Nucleus accumbens (tissue), 56 donors: ENCODE data around the gene JPH4.

ENCODE experiments used
- DNase-seq, 56 donors: peaks; one replicate each; lab custom pipeline; 2025; lab: John Stamatoyannopoulos, UW

Gene JPH4

DNA sequence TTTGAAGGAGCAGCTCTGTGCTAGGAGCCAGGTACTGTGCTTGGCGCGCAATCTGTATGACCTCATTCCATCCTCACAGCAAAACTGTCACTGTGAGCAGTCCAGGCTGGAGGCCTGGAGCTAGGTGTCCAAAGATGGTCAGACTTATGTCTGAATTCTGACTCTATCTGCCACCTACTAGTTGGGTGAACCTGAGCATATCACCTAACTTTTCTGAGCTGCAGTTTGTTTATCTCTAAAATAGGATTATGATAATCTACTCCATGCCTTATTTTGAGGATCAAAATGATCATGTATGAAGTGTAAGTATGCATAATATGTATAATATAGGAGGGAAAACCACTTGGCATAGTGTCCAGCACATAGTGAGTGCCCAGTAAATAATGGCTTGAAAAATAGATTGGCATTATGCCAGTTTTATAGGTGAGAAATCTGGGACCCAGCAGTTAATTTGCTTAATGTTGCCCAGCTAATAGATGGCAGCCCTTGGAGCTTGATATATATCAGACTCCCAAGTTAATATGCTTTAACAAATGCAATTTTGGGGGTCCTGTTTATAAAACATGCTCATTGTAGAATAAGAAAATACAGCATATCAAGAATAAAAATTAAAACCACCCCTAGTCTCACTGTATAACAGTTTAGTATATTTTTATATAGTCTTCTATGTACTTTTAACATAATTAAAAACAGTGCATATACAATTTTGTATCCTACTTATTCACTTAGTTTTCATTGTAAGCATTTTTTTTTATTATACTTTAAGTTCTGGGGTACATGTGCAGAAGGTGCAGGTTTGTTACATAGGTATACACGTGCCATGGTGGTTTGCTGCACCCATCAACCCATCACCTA, 4.5 kb upstream of the JPH4 start:
- no peak for DNase-seq

DNA sequence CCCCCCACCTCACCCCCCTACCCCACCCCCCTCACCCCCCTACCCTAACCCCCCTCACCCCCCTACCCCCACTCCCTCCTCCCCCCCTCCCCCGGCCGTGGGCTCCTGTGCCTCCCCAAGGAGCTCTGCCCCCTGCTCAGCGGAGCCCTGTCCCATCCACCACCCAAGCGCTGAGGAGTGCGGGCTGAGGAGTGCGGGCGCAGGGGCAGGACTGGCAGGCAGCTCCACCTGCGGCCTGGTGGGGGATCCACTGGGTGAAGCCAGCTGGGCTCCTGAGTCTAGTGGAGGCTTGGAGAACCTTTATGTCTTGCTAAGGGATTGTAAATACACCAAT, 2.3 kb upstream of the JPH4 start:
- DNase-seq = no peak

DNA sequence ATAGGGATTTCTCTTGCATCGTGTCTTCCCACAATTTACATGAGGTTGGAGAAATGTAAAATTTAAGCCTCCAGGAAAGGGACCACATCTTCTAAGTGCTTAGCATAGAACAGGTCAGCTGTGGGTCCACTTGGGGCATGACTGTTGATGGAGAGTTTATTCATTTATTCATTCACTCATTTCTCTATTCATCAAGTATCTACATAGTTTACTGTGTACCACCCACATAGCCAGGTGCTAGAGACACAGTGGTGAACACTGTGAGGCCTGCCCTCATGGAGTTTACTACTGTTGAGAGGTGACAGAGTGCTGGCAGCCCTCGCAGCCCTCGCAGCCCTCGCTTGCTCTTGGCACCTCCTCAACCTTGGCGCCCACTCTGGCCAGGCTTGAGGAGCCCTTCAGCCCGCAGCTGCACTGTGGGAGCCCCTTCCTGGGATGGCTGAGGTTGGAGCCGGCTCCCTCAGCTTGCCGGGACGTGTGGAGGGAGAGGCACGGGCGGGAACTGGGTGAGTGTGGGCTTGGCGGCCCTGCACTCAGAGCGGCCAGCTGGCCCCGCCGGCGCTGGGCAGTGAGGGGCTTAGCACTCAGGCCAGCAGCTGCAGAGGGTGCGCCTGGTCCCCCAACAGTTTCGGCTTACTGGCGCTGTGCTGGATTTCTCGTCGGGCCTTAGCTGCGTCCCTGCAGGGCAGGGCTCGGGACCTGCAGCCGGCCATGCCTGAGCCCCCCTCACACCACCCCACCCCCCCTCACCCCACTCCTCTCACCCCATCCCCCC, 1.7 kb upstream of the JPH4 start:
- no peak for DNase-seq

DNA sequence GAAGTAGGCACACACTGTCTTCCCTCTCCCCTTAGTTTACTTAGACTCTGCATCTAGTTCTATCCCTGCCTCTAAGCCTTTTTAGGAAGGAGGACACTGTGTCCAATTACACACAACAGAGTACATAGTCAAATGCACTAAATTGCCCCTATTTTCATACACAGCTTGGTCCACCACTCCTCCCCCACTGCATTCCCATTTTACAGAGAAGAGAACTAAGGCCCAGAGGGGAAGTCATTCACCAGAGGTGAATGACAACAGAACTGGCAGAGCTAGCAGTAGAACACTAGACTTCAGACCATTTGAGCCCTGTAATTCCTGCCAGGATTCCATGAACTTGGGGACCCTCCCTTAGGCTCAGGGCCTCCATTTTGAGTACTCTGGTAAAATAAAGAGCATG, 1.1 kb upstream of the JPH4 start:
- no peak for DNase-seq

DNA sequence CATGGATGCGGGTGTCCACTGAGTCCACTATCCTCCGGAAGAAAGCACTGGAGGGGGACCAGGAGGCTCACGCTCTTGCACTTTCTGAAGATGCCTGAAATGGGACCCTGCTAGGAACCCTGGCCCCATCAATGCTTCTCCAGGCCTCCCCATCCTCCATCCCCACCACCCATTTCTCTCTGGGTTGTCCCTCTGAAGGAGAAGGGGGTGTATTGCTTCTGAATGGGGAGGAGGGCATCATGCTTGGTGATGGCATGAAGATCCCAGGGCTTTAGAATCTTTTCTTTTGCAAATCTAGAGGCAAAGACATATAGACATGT, 681 bp upstream of the JPH4 start:
- DNase-seq = no peak

DNA sequence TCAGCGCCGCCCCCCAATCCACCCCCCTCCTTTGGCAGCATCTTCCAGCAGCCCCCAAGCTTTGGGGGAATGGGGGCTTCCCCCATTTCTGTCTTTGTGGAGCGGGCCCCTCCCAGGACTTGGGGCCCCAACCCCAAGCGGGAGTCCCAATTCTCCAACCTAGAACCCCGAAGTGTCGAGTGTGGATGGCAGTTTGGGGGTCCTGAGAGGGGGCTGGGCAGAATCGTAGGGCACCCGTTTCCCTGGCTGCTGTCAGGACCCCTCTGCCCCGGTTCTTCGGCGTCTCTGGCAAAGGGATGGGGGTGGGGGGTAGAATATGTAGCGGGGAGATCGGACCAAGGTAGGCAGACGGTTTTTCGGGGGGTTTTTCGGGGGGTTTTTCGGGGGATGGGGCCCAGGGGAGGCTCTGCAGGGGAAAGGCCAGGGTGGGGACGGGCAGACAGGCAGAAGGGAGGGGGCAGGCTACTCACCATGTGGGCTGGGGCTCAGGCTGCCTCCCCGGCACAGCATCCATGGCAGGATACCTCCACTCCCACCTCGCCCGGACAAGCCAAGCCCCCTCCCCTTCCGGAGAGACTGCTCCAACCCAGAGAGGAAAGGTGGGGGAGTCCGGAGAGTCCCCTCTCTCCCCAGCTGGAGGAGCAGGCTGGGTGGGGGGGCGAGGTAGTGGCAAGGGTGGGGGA, 739 bp downstream of the JPH4 start:
- peak in 2 of 56 donors; percentile 55 to 61 for DNase-seq

DNA sequence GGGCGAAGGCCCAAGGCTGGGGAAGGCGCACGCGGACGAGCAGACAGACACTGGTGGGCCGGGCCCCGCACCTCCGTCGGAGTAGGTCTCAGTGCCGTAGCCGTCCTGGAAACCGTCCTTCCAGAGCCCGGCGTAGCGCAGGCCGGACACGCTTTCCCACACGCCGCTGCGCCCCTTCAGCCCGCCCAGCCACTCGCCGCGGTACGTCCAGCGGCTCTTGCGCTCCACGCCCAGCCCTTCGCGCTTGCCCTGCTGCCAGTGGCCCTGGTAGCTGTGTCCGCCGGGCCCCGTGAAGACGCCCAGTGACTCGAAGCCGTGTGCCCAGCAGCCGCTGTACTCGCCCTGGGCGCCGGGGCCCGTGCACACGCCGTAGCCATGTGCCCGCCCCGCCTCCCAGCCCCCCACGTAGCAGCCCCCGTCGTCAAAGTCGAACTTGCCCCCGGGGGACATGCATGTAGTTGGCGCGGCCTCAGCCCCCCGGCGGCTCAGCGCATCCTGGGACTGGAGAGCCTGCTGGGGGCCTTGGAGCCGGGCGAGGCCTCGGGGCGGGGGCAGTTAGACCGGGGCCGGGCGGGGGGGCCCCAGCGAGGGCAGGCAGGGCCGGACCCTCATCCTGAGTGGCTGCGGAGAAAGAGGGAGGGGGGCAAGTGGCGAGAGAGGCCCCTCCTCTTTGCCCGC, 1.4 kb downstream of the JPH4 start:
- peak in 3 of 56 donors; percentile 40 to 51 (median 44) for DNase-seq

DNA sequence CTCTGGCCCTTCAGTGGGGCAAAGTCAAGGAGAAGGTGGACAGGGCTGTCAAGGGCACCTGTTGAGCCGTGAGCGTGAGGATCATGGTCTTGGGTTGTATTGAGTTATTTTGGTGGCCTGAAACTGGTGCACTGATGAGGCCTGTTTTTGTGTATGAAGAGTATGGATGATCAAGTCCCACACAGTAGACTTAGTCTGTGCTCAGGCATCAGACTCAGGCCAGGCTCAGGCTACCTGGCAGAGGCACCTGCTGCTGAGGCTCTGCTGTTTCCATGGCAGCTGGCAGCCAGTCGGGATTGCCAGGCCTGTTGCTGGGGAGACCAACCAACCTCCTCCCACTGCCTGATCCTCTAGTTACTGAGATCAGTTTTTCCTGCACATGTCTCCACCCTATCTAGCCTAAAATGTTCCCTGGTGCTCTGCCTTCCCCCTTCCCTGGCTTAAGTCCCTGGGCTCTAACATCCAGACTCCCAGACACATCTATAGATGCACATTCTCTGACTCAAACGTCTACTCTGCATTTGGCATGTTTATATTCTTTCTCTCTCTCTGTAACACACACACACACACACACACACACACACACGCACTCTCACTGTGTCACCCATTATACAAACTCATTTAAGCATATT, 5.1 kb downstream of the JPH4 start:
- DNase-seq = peak in 30 of 56 donors; percentile 24 to 82 (median 48)

DNA sequence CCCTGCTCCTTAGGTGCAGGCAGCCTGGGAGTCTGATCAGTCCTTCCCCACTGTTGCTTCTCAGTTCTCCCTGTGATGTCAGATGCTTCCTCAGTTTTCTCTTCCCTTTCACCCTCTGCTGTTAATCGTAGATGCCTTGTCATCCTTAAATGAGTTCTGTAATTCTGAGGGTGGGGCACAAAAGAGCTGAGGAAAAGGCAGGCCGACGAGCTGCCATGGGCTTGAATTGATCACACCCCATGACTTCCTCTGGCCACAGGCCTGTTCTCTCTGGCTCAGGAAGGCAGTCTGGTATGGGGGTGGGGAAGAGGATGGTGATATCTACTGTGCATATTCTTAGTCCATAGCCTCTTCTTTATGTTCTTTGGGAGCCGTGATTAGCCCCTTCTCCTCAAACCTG, 5.8 kb downstream of the JPH4 start:
- DNase-seq = no peak

DNA sequence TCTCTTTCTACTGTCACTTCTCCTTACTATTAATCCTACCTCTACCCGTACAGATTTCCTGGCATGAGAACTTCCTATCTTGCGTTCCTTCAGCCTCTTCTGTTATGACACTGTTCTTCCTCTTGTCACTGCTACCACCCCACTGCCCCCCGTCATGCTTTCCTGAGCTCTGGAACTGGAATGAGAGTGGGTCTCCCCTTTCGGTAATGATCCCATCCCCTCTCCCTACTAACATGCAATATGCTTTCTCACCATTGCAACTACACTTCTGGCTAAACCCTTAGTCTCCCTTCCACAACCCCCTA, 6.1 kb downstream of the JPH4 start:
- no peak for DNase-seq

DNA sequence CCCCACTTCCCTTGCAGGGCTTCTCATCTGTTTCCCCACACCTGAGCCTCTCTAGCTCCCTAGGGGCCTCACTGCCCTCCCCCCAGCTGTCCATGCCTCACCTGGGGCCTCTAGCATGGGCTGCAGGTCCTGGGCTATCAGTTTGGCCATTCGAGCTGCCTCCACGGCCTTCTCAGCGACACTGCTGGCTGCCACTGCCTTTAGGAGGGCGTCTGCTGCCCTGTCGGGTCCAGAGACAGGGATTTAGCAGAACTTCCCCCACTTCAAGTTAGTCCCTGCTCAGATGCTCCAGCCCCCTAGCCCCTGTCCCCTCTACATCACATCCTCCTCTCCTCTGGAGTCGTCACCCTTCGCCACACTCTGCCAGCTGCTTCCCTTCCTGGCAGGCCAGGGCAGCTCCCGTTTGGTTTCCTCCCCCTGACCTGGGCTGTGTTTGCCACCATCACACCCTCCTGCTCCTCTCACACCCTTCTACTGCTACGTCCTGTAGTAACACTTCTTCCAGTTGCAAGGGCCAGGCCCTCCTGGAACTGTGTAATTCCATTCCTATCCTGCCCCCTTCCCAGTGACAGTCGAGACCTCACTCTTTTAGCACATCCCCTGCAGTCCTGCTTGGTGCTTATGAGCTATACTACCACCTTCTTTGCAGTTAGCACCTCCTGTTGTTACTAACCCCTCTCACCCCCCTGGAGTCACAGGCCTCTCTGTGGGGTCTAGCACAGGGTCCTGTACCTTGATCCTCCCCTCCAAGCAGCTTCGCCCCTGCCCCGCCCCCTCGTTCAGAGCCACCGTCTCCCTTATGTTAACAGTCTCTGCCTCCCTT, 6.7 kb downstream of the JPH4 start:
- no peak for DNase-seq

DNA sequence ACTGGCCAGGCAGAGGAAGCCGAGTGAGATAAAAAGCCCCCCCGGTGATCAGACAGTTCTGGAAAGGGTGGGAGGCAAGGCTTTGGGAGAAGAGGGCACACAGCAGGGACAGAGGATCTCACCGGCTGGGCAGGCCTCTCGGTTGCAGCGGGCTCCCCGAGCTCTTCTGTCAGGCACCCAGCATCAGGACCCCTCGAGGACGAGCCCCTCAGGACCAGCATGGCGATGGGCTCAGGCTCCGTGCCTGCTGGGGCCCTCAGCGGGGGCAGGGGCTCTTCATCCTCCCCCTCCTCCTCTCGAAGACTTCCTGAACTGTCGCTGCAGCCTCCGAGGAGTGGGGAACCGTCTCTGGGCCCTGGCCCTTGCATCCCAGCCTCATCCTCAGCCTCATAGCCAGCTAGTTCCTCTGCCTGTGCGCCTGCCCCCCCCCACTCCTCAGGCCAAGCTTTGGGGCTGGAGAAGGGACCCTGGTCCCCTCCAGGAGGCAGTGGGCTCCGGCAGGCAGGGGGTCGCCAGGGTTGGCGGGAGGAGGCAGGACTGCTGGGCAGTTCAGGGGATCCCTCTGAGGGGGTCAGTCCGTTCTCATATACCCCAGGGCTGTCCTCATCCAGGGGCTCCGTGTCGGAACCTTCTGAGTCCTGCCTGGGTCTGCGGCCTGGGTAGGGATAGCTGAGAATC, 7.6 kb downstream of the JPH4 start:
- no peak for DNase-seq

DNA sequence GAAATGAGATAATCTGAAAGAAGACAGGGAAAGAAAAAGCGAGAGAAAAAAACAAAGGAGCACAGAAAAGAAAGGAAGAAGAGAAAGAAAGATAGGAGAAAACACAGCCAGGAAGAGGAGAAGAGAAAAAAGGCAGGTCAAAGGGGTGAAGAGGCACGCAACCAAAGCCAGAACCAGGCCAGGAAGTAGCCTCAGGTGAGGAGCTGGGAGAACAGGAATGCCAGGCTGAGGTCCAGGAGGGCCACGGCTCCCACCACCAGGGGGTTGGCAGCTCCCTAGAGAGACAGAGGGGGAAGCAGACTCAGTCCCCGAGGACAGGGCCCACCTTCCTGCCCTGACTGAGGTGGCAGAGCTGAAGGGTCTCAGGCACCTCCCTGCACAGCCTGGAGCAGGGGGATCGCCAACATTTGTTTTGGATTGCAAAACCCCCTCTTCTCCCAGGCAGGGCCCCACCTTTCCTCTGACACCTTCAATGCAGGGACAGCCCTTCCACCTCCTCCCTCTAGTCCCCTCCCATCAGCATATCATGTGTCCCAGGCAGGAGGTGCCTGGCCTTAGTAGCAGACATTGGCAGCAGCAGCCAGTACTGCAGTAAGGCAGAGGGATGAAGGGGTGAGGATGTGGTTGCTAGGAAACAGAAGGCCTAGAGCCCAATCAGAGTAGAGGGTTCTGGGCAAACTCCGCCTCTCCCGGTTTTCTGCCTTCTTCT, 9.0 kb downstream of the JPH4 start:
- peak in 44 of 56 donors; percentile 30 to 95 (median 72) for DNase-seq

DNA sequence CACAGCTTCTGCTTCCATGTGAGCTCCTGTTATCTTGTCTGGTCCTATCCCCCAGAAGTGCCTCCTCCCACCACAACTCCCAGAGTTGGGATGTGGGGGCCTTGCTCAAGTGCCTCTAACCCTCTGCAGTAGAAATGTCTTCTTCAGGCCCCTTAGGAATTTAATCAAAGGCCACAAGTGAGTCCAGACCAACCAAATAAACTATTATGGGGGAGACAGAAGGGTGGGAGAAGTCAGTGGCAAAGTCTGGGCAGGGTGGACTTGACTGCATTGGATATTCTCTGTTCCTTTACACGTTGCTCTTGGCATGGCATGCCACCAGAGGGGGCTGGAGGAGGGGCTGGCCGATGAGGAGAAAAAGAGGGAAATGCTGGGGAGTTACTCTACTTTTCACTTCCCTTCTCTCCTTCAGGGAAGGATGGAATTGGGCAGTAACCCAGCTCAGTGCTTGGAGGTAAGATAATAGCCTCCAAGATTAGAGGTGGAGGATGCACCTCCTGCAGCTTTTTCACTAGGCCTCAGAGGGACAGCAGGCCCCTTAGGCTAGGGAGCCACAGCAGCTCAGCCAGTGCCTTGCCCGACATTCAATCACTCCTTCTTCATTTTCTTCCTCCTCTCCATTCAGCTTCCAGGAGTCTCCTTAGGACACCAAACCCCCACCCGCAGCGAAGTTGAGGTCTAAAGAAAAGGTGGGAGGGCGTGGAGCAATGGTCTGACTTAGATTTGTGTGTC, 9.8 kb downstream of the JPH4 start:
- peak in 12 of 56 donors; percentile 23 to 71 (median 42) for DNase-seq

DNA sequence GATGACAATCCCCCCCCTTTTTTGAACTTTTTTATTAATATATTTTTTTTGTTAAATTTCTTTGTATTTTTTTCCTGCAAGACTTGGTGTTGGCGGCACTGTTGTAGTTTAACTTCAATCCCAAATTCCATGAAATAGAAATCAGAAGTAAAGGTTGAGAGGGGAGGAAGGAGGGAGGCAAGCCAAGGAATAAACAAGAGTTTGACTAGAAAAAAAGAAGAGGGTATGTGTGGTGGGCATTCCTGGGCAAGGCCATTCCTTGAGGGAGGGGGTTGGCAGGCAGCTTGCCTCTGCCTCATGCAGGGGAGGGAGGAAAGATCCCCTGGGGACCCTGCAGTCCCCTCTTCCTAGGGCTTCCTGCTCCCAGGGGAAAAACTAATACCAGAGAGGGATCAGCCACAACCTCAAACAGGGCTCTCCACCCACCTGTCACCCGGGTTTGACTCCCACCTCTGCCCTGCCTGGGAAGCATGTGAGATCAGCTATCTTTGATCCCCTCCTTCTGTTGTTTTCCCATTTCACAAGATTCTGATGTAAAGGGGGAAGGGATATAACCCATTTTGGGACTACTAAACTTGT, 10.5 kb downstream of the JPH4 start:
- peak in 15 of 56 donors; percentile 24 to 71 (median 58) for DNase-seq

DNA sequence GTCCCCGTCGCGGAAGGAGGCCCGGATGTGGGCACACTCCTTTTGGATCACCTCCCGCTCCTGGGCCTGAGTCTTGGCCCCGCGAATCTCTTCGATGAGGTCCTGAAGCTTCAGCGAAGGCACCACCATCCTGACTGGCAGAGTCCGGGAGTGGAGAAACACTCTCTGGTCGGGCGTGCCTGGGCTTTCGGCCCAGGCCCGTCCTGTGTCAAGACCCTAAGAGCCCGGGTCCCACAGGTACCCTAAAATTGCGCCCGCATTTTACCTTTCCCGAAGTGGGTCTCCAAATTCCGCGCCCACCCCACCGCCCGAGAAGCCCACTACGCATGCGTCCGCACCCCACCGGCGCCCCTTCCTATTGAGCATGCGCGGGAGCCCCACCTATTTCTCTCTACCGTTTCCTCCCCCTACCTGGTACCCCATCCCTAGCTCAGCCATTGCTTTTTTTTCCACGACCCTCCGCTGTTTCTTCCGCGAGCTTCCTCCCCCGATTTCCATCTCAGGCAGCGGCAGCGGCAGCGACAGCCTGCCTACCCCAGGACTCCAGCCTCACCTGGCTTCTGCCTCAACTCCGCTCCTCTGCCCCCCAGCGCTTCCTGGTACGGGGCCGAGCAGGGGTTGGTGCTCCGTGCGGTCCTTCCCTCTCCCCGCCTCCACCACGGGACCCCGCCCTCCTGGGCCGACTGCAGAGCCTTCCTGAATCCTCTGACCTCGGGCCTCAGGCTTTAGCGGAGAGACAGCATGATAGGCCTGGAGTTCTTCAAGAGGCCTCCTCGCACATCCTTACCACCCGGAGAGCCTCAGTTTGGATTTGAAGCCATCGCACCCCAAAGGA, 11.2 kb downstream of the JPH4 start, which contains the start of gene AP1G2:
TSS of gene AP1G2 (minus strand) at position 606 of the 835 bp plus-strand sequence. CDS start at position 129, 477 bp downstream.
- DNase-seq = peak in 51 of 56 donors; percentile 44 to 85 (median 72)
